Inflammatory macrophage (primary cell): Measurements from ENCODE around the gene RHAG.

ENCODE experiments used
- DNase-seq, 2 donors: peaks; one replicate each; pipeline ENCODE4 v3.0.0-alpha.2; 2020 to 2022

Gene RHAG

DNA sequence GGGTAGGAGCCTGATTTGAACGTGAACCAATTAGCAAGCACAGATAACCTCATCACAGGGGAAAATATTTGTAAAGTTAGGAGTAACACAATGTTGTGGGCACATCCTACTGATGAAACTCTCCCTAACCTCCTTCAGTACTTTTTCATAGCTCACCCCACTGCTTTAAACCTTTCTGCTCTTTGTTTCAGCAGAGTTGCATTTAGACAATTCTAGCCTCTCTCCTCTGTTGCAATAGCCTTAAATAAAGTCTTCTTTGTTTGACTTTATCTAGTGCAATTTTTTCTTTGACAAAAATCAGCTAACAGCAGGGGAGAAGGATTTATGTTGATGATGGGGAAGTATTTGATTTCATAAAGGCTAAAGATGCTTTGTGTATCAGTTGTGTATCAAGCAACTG is 72.1 kb downstream of the RHAG start:
- no peak for DNase-seq

DNA sequence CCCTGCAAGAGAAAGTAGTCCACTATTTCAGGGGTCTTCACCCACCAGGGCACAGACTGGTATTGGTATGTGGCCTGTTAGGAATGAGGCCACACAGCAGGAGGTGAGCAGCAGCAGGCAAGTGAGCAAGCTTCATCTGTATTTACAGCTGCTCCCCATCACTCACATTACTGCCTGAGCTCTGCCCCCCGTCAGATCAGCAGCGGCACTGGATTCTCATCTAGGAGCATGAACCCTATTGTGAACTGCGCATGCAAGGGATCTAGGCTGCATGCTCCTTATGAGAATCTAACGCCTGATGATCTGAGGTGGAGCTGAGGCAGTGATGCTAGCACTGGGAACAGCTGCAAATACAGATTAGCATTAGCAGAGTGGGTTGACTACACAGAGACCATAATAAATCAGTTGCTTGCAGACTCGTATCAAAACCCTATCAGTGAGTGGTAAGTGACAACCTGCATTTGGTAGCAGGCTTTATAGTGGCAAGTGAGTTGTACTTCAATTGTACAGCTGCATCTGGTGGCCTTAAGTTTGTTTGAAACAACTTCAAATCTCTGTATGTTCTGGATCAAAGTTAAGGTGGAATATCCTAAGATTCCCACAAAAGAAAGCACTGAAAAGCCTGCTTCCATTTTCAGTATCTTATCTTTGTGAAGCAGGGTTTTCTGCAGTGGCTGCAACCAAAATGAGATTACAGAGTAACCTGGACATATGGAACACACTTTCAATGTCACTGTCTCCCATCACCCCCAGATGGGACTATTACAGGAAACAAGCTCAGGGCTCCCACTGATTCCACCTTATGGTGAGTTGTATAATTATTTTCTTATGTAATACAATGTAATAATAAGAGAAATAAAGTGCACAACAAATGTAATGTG is 73.4 kb downstream of the RHAG start:
- no peak for DNase-seq

DNA sequence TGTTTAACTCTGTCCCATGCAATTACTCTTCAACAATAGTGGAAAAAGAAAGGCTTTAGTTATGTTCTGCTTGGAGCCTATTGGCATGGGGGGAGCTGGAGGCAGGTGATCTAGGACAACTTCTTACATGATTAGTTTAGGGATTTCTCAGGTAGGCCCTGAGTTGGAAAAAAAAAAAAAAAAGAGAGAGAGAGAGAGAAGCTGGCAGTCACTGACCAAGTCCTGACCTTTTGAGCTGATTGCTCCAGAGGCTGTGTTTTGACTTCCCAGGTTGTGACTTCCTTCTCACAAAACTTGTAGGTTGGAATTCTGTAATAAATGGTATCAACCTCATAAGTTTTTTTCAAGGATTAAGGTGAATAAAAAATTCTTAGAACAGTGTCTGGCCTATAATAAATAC is 78.4 kb downstream of the RHAG start:
- DNase-seq, result no peak

DNA sequence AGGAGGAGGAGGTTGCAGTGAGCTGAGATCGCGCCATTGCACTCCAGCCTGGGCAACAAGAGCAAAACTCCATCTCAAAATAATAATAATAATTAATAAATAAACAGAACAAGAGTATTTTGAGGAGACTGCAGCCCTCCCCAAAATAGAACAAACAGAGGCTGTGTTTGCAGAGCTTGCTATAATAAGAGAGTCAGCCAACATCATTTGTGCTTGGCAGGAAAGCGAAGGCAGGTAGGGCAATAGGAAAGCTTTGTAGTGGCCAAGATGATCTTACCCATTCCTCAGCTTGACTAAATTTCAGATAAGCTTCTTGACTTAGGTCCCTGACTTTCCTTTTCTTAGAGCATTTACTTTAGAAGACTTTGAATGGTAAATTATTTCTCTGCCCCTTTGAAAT is 79.5 kb downstream of the RHAG start:
- DNase-seq, result no peak

DNA sequence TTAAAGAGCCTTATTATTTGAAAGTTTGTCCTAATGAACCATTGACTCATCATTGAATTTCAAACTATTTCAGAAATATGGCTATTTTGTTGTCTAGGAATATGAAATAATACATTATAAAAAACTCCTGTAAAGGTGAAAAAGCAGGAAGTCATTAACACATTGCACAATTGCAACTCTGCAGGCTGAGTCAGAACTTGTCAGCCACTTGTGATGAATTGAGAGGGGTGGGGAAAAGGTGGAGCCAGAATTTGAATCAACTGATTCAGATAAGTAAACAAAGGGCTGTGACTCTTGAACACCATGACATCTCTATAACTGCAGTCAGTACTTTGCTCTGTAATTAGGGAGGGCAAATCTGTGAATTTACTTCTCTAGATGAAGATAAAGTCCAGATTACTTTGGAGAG is 80.2 kb downstream of the RHAG start:
- peak; percentile 36 to 47 for DNase-seq

DNA sequence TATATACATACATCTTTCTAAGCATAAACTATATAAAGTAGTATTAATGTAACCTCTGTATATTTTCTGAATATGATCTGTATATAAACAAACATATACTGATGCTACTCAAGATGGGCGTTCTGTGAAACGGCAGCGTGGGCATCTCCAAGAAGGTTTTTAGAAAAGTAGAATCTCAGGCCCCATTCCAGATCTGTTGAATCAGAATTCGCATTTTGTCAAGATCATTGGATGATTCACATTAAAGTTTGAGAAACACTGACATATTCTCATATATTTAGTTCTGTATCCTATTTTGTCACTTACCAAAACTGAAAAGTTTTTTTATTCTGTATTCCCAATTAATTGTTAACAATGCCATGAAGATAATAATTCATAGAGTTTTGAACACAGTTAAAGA is 80.7 kb downstream of the RHAG start:
- no peak for DNase-seq
